Liver (tissue), 3 donors: Measurements from ENCODE around the gene SWAP70.

Source experiments
- FOXA1 ChIP-seq: IDR thresholded peaks from 2 replicates; pipeline ENCODE4 v1.6.1; 2016; ENCODE audit warnings: antibody characterized with exemption
- MAX ChIP-seq: IDR thresholded peaks from 2 replicates; pipeline ENCODE4 v1.6.1; 2016; ENCODE audit warnings: antibody characterized with exemption
- RAD21 ChIP-seq, 2 donors: IDR thresholded peaks; 2 replicates each; pipeline ENCODE4 v1.6.1; 2016; ENCODE audit warnings: antibody characterized with exemption in 2 of 2, mild to moderate bottlenecking in 2 of 2
- RXRA ChIP-seq, 2 donors: IDR thresholded peaks; 2 replicates each; pipeline ENCODE4 v1.6.1; 2017 to 2018; ENCODE audit warnings: antibody characterized with exemption in 2 of 2, mild to moderate bottlenecking in 1 of 2
- TAF1 ChIP-seq: conservative IDR thresholded peaks from 2 replicates; pipeline ENCODE4 v1.6.1; 2016; ENCODE audit warnings: antibody characterized with exemption, mild to moderate bottlenecking
- TF ChIP-seq, protein P1 (sequence below): fragments of 150-350 bp; IDR thresholded peaks from 2 replicates; pipeline ENCODE4 v1.5.1; 2017; ENCODE audit warnings: improper control_type of control experiment, low read depth, low read length; ENCODE audit not compliant: missing input control
- donor health status: healthy.
- donor health status: healthy.

GRCh38 chr11:9769621-9770020, 105.7 kb downstream of the SWAP70 start:
- TF ChIP-seq, protein P1, sequence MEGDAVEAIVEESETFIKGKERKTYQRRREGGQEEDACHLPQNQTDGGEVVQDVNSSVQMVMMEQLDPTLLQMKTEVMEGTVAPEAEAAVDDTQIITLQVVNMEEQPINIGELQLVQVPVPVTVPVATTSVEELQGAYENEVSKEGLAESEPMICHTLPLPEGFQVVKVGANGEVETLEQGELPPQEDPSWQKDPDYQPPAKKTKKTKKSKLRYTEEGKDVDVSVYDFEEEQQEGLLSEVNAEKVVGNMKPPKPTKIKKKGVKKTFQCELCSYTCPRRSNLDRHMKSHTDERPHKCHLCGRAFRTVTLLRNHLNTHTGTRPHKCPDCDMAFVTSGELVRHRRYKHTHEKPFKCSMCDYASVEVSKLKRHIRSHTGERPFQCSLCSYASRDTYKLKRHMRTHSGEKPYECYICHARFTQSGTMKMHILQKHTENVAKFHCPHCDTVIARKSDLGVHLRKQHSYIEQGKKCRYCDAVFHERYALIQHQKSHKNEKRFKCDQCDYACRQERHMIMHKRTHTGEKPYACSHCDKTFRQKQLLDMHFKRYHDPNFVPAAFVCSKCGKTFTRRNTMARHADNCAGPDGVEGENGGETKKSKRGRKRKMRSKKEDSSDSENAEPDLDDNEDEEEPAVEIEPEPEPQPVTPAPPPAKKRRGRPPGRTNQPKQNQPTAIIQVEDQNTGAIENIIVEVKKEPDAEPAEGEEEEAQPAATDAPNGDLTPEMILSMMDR = no peak
- TF ChIP-seq TAF1 (no peak), RXRA (IDR thresholded peaks at IDR 0.05) (no peak), RAD21 (IDR thresholded peaks at IDR 0.05) (no peak), MAX (no peak), FOXA1 (no peak)
